Measurements from ENCODE around the gene FGF21.

- TF ChIP-seq, protein P1, sequence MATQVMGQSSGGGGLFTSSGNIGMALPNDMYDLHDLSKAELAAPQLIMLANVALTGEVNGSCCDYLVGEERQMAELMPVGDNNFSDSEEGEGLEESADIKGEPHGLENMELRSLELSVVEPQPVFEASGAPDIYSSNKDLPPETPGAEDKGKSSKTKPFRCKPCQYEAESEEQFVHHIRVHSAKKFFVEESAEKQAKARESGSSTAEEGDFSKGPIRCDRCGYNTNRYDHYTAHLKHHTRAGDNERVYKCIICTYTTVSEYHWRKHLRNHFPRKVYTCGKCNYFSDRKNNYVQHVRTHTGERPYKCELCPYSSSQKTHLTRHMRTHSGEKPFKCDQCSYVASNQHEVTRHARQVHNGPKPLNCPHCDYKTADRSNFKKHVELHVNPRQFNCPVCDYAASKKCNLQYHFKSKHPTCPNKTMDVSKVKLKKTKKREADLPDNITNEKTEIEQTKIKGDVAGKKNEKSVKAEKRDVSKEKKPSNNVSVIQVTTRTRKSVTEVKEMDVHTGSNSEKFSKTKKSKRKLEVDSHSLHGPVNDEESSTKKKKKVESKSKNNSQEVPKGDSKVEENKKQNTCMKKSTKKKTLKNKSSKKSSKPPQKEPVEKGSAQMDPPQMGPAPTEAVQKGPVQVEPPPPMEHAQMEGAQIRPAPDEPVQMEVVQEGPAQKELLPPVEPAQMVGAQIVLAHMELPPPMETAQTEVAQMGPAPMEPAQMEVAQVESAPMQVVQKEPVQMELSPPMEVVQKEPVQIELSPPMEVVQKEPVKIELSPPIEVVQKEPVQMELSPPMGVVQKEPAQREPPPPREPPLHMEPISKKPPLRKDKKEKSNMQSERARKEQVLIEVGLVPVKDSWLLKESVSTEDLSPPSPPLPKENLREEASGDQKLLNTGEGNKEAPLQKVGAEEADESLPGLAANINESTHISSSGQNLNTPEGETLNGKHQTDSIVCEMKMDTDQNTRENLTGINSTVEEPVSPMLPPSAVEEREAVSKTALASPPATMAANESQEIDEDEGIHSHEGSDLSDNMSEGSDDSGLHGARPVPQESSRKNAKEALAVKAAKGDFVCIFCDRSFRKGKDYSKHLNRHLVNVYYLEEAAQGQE (IDR thresholded peaks at IDR 0.05; ENCODE audit: low read depth, low read length) = no peak
- TF ChIP-seq TEAD4 (IDR thresholded peaks at IDR 0.05; ENCODE audit: borderline replicate concordance, insufficient read depth) (no peak), GATA2 (CRISPR knock-in tag; IDR thresholded peaks at IDR 0.05) (no peak), FOSL2 (IDR thresholded peaks at IDR 0.05; ENCODE audit: borderline replicate concordance, low read depth) (no peak), ELF1 (IDR thresholded peaks at IDR 0.05) (no peak), EP300 (IDR thresholded peaks at IDR 0.05; ENCODE audit: borderline replicate concordance in 1 of 2, low read depth in 1 of 2, low read length in 1 of 2) (no peak), FOXJ3 (CRISPR knock-in tag; IDR thresholded peaks at IDR 0.05) (no peak), CHD2 (IDR thresholded peaks at IDR 0.05; ENCODE audit: low read length, partially characterized antibody) (no peak), ZBTB33 (IDR thresholded peaks at IDR 0.05; ENCODE audit: borderline replicate concordance, low read depth) (no peak), PBX3 (IDR thresholded peaks at IDR 0.05) (no peak), POLR2AphosphoS5 (IDR thresholded peaks at IDR 0.05; ENCODE audit: low read depth, low read length) (no peak), FOXM1 (IDR thresholded peaks at IDR 0.05; ENCODE audit: low read depth) (no peak)
- TF ChIP-seq, protein P2, sequence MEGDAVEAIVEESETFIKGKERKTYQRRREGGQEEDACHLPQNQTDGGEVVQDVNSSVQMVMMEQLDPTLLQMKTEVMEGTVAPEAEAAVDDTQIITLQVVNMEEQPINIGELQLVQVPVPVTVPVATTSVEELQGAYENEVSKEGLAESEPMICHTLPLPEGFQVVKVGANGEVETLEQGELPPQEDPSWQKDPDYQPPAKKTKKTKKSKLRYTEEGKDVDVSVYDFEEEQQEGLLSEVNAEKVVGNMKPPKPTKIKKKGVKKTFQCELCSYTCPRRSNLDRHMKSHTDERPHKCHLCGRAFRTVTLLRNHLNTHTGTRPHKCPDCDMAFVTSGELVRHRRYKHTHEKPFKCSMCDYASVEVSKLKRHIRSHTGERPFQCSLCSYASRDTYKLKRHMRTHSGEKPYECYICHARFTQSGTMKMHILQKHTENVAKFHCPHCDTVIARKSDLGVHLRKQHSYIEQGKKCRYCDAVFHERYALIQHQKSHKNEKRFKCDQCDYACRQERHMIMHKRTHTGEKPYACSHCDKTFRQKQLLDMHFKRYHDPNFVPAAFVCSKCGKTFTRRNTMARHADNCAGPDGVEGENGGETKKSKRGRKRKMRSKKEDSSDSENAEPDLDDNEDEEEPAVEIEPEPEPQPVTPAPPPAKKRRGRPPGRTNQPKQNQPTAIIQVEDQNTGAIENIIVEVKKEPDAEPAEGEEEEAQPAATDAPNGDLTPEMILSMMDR (IDR thresholded peaks at IDR 0.05) = no peak
- TF ChIP-seq, protein P3, sequence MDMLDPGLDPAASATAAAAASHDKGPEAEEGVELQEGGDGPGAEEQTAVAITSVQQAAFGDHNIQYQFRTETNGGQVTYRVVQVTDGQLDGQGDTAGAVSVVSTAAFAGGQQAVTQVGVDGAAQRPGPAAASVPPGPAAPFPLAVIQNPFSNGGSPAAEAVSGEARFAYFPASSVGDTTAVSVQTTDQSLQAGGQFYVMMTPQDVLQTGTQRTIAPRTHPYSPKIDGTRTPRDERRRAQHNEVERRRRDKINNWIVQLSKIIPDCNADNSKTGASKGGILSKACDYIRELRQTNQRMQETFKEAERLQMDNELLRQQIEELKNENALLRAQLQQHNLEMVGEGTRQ (IDR thresholded peaks at IDR 0.05; ENCODE audit: borderline replicate concordance, low read depth, low read length) = no peak
Measured at GRCh38 chr19:48804496-48804895, 49.2 kb downstream of the FGF21 start.

All from SK-N-SH (cell line).